ENCODE data around the gene FCHSD2.

FCHSD2 gene

DNA sequence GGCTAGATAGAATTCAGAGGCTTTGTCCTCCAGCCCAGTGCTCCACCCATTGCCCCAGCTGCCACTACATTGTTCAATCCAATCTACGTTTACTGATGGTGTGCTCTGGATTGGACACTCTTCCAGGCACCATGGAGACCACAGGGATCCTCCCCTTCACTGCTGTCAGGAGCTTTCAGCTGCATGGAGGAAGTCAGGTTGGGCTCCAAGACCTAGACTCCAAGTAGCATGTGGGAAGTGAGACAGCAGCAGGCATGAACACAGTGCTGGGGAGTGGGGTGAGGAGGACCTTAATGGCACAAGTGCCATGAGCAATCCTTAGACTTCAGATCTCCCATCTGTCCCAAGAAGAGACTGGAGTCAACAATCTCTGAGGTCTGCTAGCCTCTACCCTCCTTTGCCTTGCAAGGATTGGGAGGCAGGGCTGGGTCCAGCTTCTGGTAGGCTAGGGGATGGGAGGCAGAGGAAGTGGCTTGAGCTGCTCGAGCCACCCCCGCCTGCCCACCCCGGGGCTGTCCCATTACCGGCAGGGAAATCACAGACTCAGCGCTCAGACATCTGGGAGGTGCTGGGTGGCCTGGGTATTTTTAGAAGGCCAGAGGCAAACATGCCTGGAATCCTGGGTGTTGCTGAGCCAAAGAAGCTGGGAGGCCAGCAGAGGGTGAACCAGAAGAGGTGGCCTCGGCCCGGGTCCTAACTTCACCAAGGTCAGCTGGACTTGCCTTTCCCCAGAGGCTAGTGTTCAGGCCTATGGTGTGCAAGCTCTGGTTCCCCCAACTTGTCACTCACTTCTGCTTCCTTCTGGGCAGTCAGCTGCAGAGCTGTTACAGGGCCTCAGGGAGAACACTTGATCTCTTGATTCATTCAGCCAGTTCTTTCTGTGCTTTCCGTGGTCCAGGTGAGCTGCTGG is 15.2 kb upstream of the FCHSD2 start:
- DNase-seq (ENCODE audit: insufficient read length) (no peak), FAIRE-seq (peak; percentile 96)
- TF ChIP-seq POLR2AphosphoS5 (IDR thresholded peaks at IDR 0.05; ENCODE audit: low read depth, low read length) (peak; percentile 79), POLR2A (IDR thresholded peaks at IDR 0.05; ENCODE audit: low read depth, low read length) (peak; percentile 60; the same call in 1 of the 2 replicates), TAF1 (IDR thresholded peaks at IDR 0.05; ENCODE audit: borderline replicate concordance, low read depth, low read length) (peak; percentile 45; the same call in 1 of the 2 replicates)

DNA sequence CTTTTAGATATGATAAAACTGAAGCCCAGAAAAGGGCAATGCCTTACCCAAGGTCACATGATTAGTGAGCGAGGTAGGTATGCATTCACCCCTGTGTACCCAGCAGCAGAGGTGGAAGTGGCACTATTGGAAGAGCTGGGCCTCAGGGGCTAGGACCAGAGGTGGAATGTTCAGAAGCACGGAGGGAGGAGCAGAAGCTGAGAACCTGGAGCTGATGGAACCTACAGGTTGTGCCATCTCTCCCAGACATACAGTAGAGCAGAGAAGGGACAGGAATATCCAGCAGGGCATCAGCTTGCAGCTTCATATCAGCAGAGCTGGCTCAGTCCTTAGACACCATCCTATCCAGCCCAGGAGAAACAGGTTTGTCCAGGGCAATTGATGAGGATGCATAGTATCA is 14.6 kb upstream of the FCHSD2 start:
- DNase-seq (ENCODE audit: insufficient read length) (no peak), FAIRE-seq (peak; percentile 27)
- TF ChIP-seq POLR2AphosphoS5 (IDR thresholded peaks at IDR 0.05; ENCODE audit: low read depth, low read length) (no peak), POLR2A (IDR thresholded peaks at IDR 0.05; ENCODE audit: low read depth, low read length) (0 out of 2 replicates have a peak, but pooled peaks have one; percentile 6), TAF1 (IDR thresholded peaks at IDR 0.05; ENCODE audit: borderline replicate concordance, low read depth, low read length) (no peak)

DNA sequence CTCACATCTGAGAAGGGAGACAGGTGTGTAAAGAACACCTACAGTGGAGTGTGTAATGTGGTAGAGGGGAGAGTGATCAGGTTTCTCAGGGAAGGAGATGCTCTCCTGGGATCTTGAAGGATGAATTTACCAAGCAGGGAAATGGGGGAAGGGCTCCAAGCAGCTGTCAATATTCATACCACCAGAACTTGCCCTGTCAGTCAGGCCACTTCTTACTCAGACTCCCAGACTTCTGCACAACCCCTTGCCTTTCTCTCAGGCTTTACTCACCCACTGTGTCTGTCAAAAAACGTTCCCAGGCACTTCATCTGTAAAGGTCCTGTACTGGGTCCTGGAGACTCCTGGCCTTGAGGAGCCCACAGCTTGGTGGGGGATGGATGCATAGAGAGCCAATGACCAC is 14.0 kb upstream of the FCHSD2 start:
- TF ChIP-seq TAF1 (IDR thresholded peaks at IDR 0.05; ENCODE audit: borderline replicate concordance, low read depth, low read length) (no peak), POLR2A (IDR thresholded peaks at IDR 0.05; ENCODE audit: low read depth, low read length) (no peak), POLR2AphosphoS5 (IDR thresholded peaks at IDR 0.05; ENCODE audit: low read depth, low read length) (no peak)
- FAIRE-seq: peak; percentile 68
- DNase-seq (ENCODE audit: insufficient read length): no peak

DNA sequence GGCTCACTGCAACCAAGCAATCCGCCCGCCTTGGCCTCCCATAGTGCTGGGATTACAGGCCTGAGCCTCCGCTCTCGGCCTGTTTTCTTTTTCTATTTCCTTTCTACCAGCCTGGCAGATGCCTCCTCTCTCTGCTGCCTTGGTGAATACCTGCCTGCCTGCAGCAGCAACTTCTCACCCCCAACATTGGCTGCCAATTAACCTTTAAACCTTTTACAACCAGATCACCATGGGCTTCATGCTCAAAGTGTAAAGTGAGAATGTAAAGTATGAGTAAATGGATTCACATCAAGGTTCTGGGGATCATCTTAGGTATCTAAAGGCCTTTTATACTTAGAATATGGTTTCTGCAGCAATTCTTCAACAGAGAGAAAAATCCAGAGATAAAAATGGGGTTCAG is 13.0 kb upstream of the FCHSD2 start:
- no peak for DNase-seq (ENCODE audit: insufficient read length)
- TF ChIP-seq POLR2AphosphoS5 (IDR thresholded peaks at IDR 0.05; ENCODE audit: low read depth, low read length) (no peak), TAF1 (IDR thresholded peaks at IDR 0.05; ENCODE audit: borderline replicate concordance, low read depth, low read length) (no peak), POLR2A (IDR thresholded peaks at IDR 0.05; ENCODE audit: low read depth, low read length) (no peak)
- FAIRE-seq: no peak

DNA sequence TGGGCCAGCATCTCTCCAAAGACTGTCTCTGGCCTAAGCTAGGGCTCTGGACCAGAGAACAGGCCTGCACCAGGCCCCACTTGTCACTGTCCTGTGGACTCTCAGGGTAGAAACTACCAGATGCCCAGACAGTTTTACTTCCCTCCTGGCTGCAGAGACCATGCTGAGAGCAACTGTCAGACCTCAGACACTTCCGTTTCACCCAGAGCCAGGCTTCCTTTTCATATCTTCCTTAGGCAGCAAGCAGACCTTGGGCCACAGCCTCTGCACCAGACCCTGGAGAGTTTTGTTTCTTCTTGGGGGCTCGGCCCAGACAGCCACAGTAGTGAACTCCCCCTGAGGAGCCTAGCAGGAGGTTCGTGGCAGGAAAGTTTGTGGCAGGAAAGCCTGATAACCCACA is 12.1 kb upstream of the FCHSD2 start:
- FAIRE-seq: peak; percentile 99
- DNase-seq (ENCODE audit: insufficient read length): peak; percentile 58
- peak; percentile 65 for TF ChIP-seq POLR2A (IDR thresholded peaks at IDR 0.05; ENCODE audit: low read depth, low read length)
- TF ChIP-seq POLR2AphosphoS5 (IDR thresholded peaks at IDR 0.05; ENCODE audit: low read depth, low read length): peak; percentile 71
- peak; percentile 56; the same call in 1 of the 2 replicates for TF ChIP-seq TAF1 (IDR thresholded peaks at IDR 0.05; ENCODE audit: borderline replicate concordance, low read depth, low read length)

DNA sequence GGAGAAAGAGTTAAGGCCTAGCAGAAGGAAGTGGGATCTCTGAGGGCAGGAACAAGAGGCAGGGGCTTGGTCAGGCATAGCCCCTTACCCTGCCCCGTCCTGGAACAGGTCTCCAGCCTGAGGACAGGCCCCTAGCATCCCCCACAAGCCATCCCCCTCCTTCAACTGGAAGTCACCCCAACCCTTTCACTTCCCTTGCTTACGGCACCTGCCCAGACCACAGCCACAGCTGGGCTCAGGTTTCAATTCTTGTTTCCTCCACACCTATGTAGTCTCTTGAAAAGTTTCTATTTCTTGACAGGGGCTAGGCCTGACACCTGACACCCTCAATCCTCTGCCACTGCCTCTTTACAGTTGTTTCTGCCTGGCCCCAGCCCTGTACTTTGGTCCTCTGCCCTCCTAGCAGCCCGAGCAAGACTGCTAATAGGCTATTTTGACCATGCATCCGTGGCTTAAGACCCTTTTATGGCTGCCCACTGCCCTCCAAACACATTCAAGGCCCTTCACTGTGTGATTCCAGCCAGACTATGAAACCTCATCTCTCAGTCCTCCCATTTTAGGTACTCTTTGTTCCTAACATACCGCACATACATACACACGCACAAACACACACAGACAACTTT is 10.9 kb upstream of the FCHSD2 start:
- peak; percentile 69 for DNase-seq (ENCODE audit: insufficient read length)
- TF ChIP-seq POLR2A (IDR thresholded peaks at IDR 0.05; ENCODE audit: low read depth, low read length): peak; percentile 84
- TF ChIP-seq POLR2AphosphoS5 (IDR thresholded peaks at IDR 0.05; ENCODE audit: low read depth, low read length): peak; percentile 92
- TF ChIP-seq TAF1 (IDR thresholded peaks at IDR 0.05; ENCODE audit: borderline replicate concordance, low read depth, low read length): peak; percentile 64; the same call in 1 of the 2 replicates
- peak; percentile 94 for FAIRE-seq

DNA sequence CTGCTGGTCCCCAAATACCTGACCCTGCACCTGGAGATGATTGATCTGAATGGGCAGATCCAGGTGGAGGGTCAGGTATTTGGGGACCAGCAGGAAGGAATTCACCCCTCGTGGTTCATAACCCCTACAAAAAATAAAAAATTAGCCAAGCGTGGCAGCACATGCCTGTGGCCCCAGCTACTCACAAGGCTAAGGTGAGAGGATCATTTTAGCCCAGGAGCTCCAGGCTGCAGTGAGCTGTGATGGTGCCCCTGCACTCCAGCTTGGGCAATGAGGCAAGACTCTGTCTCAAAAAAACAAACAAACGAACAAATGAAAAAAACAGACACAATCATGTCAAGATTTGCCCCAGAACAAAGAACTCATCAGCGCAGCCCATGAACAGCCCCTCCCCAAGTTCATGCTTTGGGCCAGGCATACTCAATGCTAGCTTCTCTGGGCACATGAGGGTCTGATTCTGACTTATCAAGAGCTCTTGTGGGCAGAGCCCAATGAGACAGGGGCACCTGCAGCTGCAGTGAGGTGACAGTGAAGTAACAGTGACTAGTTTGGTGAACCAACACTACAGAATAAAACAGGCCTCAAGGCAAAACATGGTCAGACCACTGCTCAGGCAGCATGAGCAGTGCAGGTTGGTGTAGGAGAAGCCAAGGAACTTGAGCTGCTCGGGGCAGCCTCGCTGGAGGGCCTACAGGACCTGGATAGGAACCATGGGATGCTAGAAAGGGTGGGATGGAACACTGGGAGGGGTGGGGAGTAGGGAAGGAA is 10.2 kb upstream of the FCHSD2 start:
- no peak for FAIRE-seq
- TF ChIP-seq POLR2AphosphoS5 (IDR thresholded peaks at IDR 0.05; ENCODE audit: low read depth, low read length) (no peak), POLR2A (IDR thresholded peaks at IDR 0.05; ENCODE audit: low read depth, low read length) (no peak), TAF1 (IDR thresholded peaks at IDR 0.05; ENCODE audit: borderline replicate concordance, low read depth, low read length) (no peak)
- no peak for DNase-seq (ENCODE audit: insufficient read length)

DNA sequence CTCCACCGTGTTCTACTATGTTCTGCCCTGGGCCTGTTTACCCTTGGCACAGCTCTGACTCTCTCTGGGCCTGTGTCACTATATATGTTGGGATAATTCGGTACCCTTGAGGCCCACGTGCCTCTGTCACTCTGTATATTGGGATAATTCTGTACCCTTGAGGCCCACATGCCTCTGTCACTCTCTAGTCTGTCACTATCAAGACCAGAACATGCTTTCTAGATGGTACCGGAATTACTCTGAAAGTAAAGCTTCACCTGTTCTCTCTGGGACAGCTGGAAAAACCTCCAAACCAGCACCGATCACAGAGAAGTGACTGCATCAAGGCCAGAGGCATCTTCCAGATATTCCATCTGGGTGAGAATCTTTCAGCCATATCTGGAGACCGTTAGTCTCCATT is 9.3 kb upstream of the FCHSD2 start:
- peak; percentile 64 for FAIRE-seq
- TF ChIP-seq TAF1 (IDR thresholded peaks at IDR 0.05; ENCODE audit: borderline replicate concordance, low read depth, low read length): no peak
- TF ChIP-seq POLR2A (IDR thresholded peaks at IDR 0.05; ENCODE audit: low read depth, low read length): no peak
- TF ChIP-seq POLR2AphosphoS5 (IDR thresholded peaks at IDR 0.05; ENCODE audit: low read depth, low read length): no peak
- DNase-seq (ENCODE audit: insufficient read length): no peak

DNA sequence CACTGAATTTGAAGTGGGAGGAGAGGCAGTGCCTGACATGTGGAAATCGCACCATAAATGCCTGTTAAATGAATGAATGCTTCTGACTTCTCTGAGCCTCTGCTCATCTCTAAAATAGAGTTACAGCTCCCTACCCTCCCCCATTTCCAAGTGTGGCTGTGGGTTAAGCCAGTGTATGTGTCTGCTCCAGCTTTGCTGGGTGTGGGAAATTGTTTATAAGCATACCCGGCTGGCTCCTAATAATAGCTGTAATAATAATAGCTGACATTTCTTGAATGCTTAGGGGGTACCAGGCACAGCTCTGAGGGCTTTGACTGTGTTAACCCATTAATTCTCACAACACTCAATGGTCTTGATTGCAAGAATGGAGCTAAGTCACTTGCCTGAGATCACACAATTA is 7.0 kb upstream of the FCHSD2 start:
- no peak for FAIRE-seq
- DNase-seq (ENCODE audit: insufficient read length): no peak
- TF ChIP-seq POLR2AphosphoS5 (IDR thresholded peaks at IDR 0.05; ENCODE audit: low read depth, low read length) (no peak), POLR2A (IDR thresholded peaks at IDR 0.05; ENCODE audit: low read depth, low read length) (no peak), TAF1 (IDR thresholded peaks at IDR 0.05; ENCODE audit: borderline replicate concordance, low read depth, low read length) (no peak)

DNA sequence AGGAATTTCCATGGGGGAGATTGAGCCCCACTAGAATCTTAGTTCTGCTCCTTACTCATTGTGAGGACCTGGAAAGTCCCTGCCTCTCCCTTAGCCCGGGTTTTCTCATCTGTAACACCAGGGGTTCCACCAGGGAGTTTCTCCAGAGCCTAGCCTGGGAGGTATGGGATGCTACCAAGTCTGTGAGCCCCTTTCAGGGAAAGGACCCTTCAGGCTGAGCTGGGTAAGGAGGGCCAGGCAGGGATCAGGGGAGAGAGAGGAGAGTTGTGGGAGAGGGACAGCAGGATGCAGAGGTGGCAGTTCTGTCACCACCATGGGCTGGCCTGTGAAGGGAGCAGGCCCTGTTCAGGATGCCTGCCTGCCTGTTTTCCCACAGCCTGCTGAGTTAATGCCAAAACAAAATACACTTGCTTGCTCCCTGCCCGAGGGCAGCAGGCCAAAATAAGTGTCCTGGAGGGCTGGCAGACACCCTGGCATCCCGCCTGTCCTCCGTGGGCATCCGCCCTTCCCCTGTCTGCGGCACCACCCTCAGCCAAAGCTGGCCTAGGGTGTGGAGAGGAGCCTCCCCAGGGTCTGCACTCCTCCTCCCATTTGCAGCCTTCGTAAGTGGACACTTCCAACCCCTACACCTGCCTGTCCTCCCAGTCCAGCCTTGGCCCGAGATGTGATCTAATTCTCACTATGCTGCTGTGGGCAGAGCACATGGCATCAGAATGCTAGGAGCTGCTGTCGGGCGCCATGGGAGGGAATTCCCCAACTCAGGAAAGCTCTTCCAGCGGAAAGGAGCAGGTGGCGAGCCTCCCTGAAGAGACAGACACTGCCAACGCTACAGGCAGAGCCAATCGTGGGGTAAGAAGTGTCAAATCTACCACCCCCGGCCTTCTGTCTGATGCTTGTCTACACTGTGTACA is 5.9 kb upstream of the FCHSD2 start:
- no peak for TF ChIP-seq POLR2A (IDR thresholded peaks at IDR 0.05; ENCODE audit: low read depth, low read length)
- no peak for TF ChIP-seq TAF1 (IDR thresholded peaks at IDR 0.05; ENCODE audit: borderline replicate concordance, low read depth, low read length)
- TF ChIP-seq POLR2AphosphoS5 (IDR thresholded peaks at IDR 0.05; ENCODE audit: low read depth, low read length): no peak
- FAIRE-seq: peak; percentile 78
- no peak for DNase-seq (ENCODE audit: insufficient read length)

All from GM12892 (cell line).